ENCODE results near the gene SELENON. TPM values are rescaled to one million over a fixed set of nuclear protein-coding genes. Genes with fewer than 3 reads are reported as not detected.

Gene SELENON
- total and polyA plus RNA-seq, 2 of the 13 experiments (the other 11 are each of a cell fraction or from before 2014, with no cell fraction given), result 3.8 to 8.0 TPM

GRCh38 chr1:25819491-25820246 lies 19.7 kb downstream of the SELENON start, which contains the start of gene MTFR1L (continued):
- TF ChIP-seq ZNF569 (CRISPR knock-in tag; IDR thresholded peaks at IDR 0.05; ENCODE audit: borderline replicate concordance) (0 out of 2 replicates have a peak, but pooled peaks have one; percentile 20), PITX1 (CRISPR knock-in tag; IDR thresholded peaks at IDR 0.05) (peak; percentile 49; the same call in 1 of the 2 replicates), KLF11 (CRISPR knock-in tag; IDR thresholded peaks at IDR 0.05) (peak; percentile 61; the same call in 1 of the 2 replicates), HNF1B (CRISPR knock-in tag; IDR thresholded peaks at IDR 0.05) (peak; percentile 77; the same call in 1 of the 2 replicates), ZNF33A (CRISPR knock-in tag; IDR thresholded peaks at IDR 0.05; ENCODE audit: borderline replicate concordance) (peak; percentile 5; the same call in 1 of the 2 replicates), FOXK2 (IDR thresholded peaks at IDR 0.05) (no peak), ZNF343 (CRISPR knock-in tag; IDR thresholded peaks at IDR 0.05) (peak; percentile 45; the same call in 1 of the 2 replicates), ZNF552 (CRISPR knock-in tag; IDR thresholded peaks at IDR 0.05; ENCODE audit: borderline replicate concordance) (peak; percentile 88), YEATS4 (CRISPR knock-in tag; IDR thresholded peaks at IDR 0.05; ENCODE audit: borderline replicate concordance) (peak; percentile 55; the same call in 1 of the 2 replicates), ZNF260 (CRISPR knock-in tag; IDR thresholded peaks at IDR 0.05; ENCODE audit: borderline replicate concordance, low read depth) (no peak), NRL (CRISPR knock-in tag; IDR thresholded peaks at IDR 0.05; ENCODE audit: borderline replicate concordance) (peak; percentile 16; the same call in 1 of the 2 replicates), ZNF564 (CRISPR knock-in tag; IDR thresholded peaks at IDR 0.05) (peak; percentile 65), SNAI1 (CRISPR knock-in tag; IDR thresholded peaks at IDR 0.05; ENCODE audit: borderline replicate concordance) (peak; percentile 72; the same call in 1 of the 2 replicates), HOMEZ (CRISPR knock-in tag; IDR thresholded peaks at IDR 0.05; ENCODE audit: low read depth) (no peak), ARNT2 (CRISPR knock-in tag; IDR thresholded peaks at IDR 0.05; ENCODE audit: low read depth) (no peak; the same call in 1 of the 2 replicates), HNRNPLL (IDR thresholded peaks at IDR 0.05; ENCODE audit: low read depth, low read length, poor library complexity, severe bottlenecking) (peak; percentile 72), KAT8 (CRISPR knock-in tag; IDR thresholded peaks at IDR 0.05) (peak; percentile 85), ZNF232 (CRISPR knock-in tag; IDR thresholded peaks at IDR 0.05; ENCODE audit: borderline replicate concordance) (peak; percentile 61; the same call in 1 of the 2 replicates), ZNF598 (CRISPR knock-in tag; IDR thresholded peaks at IDR 0.05; ENCODE audit: borderline replicate concordance) (peak; percentile 54; the same call in 1 of the 2 replicates), SP1 (IDR thresholded peaks at IDR 0.05) (no peak), SP1 (CRISPR knock-in tag; IDR thresholded peaks at IDR 0.05) (peak; percentile 80), POLR2G (IDR thresholded peaks at IDR 0.05; ENCODE audit: low read depth, low read length) (peak; percentile 71), SAFB2 (CRISPR knock-in tag; IDR thresholded peaks at IDR 0.05; ENCODE audit: borderline replicate concordance, low read depth) (peak; percentile 56; the same call in 1 of the 2 replicates), CBX1 (IDR thresholded peaks at IDR 0.05; ENCODE audit: low read depth) (peak; percentile 56), ZNF891 (CRISPR knock-in tag; IDR thresholded peaks at IDR 0.05) (peak; percentile 87), SOX5 (CRISPR knock-in tag; IDR thresholded peaks at IDR 0.05; ENCODE audit: borderline replicate concordance) (peak; percentile 39; the same call in 1 of the 2 replicates), ZFP1 (CRISPR knock-in tag; IDR thresholded peaks at IDR 0.05) (0 out of 2 replicates have a peak, but pooled peaks have one; percentile 15)
- TF ChIP-seq, protein P1, sequence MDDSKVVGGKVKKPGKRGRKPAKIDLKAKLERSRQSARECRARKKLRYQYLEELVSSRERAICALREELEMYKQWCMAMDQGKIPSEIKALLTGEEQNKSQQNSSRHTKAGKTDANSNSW (CRISPR knock-in tag; IDR thresholded peaks at IDR 0.05; ENCODE audit: borderline replicate concordance), result 0 out of 2 replicates have a peak, but pooled peaks have one; percentile 23
